Liver (tissue), 3 donors: ENCODE data around the gene EPB41L4B.

ENCODE experiments used
- CTCF ChIP-seq: fragments of 150-350 bp; IDR thresholded peaks from 2 replicates; pipeline ENCODE4 v1.5.1; 2017; ENCODE audit warnings: improper control_type of control experiment, low read depth, low read length; ENCODE audit not compliant: missing input control
- FOXA1 ChIP-seq: IDR thresholded peaks from 2 replicates; pipeline ENCODE4 v1.6.1; 2016; ENCODE audit warnings: antibody characterized with exemption
- HNF4A ChIP-seq, 2 donors: conservative IDR thresholded peaks; 2 replicates each; pipeline ENCODE4 v1.6.1; 2016; ENCODE audit warnings: antibody characterized with exemption in 2 of 2, mild to moderate bottlenecking in 2 of 2
- RAD21 ChIP-seq, 2 donors: IDR thresholded peaks; 2 replicates each; pipeline ENCODE4 v1.6.1; 2016; ENCODE audit warnings: antibody characterized with exemption in 2 of 2, mild to moderate bottlenecking in 2 of 2
- TAF1 ChIP-seq: conservative IDR thresholded peaks from 2 replicates; pipeline ENCODE4 v1.6.1; 2016; ENCODE audit warnings: antibody characterized with exemption, mild to moderate bottlenecking
- YY1 ChIP-seq: IDR thresholded peaks from 2 replicates; pipeline ENCODE4 v1.6.1; 2016; ENCODE audit warnings: antibody characterized with exemption, mild to moderate bottlenecking
- TF ChIP-seq, protein P1 (sequence below): IDR thresholded peaks from 2 replicates; pipeline ENCODE4 v1.6.1; 2016; ENCODE audit warnings: antibody characterized with exemption
- TF ChIP-seq, protein P2 (sequence below): IDR thresholded peaks from 2 replicates; pipeline ENCODE4 v1.6.1; 2016; ENCODE audit warnings: antibody characterized with exemption
- donor health status: healthy.
- donor health status: healthy.

- TF ChIP-seq, protein P1, sequence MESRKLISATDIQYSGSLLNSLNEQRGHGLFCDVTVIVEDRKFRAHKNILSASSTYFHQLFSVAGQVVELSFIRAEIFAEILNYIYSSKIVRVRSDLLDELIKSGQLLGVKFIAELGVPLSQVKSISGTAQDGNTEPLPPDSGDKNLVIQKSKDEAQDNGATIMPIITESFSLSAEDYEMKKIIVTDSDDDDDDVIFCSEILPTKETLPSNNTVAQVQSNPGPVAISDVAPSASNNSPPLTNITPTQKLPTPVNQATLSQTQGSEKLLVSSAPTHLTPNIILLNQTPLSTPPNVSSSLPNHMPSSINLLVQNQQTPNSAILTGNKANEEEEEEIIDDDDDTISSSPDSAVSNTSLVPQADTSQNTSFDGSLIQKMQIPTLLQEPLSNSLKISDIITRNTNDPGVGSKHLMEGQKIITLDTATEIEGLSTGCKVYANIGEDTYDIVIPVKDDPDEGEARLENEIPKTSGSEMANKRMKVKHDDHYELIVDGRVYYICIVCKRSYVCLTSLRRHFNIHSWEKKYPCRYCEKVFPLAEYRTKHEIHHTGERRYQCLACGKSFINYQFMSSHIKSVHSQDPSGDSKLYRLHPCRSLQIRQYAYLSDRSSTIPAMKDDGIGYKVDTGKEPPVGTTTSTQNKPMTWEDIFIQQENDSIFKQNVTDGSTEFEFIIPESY, result no peak
- TF ChIP-seq CTCF (no peak), HNF4A (conservative IDR thresholded peaks at IDR 0.05) (no peak), YY1 (no peak), FOXA1 (no peak), TAF1 (no peak), RAD21 (IDR thresholded peaks at IDR 0.05) (no peak)
- TF ChIP-seq, protein P2, sequence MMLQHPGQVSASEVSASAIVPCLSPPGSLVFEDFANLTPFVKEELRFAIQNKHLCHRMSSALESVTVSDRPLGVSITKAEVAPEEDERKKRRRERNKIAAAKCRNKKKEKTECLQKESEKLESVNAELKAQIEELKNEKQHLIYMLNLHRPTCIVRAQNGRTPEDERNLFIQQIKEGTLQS, result no peak
These were observed 70.1 kb downstream of the EPB41L4B start for GRCh38 chr9:109250771-109251079.
